NB4 (cell line): ENCODE data around the gene ZNF77.

ENCODE experiments used
- POLR2A ChIP-seq: IDR thresholded peaks from 2 replicates; pipeline ENCODE4 v1.6.1; 2011; ENCODE audit warnings: mild to moderate bottlenecking; ENCODE audit not compliant: insufficient read length; ENCODE audit errors: extremely low read depth
- TF ChIP-seq, protein P1 (sequence below): IDR thresholded peaks from one replicate; pipeline ENCODE4 v1.5.1; 2012; ENCODE audit warnings: low read depth, low read length

DNA sequence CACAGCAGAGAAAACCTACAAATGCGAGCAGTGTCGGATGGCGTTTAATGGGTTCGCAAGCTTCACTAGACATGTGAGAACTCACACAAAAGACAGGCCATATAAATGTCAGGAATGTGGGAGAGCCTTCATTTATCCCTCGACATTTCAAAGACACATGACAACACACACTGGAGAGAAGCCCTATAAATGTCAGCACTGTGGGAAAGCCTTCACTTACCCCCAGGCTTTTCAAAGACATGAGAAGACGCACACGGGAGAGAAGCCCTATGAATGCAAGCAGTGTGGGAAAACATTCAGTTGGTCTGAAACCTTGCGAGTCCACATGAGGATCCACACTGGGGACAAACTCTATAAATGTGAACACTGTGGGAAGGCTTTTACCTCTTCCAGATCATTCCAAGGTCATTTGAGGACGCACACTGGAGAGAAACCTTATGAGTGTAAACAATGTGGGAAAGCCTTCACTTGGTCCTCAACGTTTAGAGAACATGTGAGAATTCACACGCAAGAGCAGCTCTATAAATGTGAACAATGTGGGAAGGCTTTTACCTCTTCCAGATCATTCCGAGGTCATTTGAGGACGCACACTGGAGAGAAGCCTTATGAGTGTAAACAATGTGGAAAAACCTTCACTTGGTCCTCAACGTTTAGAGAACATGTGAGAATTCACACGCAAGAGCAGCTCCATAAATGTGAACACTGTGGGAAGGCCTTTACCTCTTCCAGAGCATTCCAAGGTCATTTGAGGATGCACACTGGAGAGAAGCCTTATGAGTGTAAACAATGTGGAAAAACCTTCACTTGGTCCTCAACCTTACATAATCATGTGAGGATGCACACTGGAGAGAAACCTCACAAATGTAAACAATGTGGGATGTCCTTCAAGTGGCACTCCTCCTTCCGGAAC, 27.2 kb downstream of the ZNF77 start:
- TF ChIP-seq, protein P1, sequence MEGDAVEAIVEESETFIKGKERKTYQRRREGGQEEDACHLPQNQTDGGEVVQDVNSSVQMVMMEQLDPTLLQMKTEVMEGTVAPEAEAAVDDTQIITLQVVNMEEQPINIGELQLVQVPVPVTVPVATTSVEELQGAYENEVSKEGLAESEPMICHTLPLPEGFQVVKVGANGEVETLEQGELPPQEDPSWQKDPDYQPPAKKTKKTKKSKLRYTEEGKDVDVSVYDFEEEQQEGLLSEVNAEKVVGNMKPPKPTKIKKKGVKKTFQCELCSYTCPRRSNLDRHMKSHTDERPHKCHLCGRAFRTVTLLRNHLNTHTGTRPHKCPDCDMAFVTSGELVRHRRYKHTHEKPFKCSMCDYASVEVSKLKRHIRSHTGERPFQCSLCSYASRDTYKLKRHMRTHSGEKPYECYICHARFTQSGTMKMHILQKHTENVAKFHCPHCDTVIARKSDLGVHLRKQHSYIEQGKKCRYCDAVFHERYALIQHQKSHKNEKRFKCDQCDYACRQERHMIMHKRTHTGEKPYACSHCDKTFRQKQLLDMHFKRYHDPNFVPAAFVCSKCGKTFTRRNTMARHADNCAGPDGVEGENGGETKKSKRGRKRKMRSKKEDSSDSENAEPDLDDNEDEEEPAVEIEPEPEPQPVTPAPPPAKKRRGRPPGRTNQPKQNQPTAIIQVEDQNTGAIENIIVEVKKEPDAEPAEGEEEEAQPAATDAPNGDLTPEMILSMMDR = no peak
- TF ChIP-seq POLR2A = no peak
